HepG2 (cell line): ENCODE results near the gene TPD52L2. TPM values are rescaled to one million over a fixed set of nuclear protein-coding genes. Genes with fewer than 3 reads are reported as not detected.

Source experiments
- CREM ChIP-seq, 2 experiments: sonication (generic) in 1 of 2; formaldehyde crosslinking in 1 of 2; IDR thresholded peaks; 2 replicates each; pipeline versions ENCODE4 v1.4.0 to v1.6.1; 2016 to 2020; ENCODE audit warnings: antibody characterized with exemption in 1 of 2, mild to moderate bottlenecking in 1 of 2, missing genetic modification reagents in 1 of 2
- FOSL2 ChIP-seq: sonication (generic); formaldehyde crosslinking; IDR thresholded peaks from 2 replicates; pipeline ENCODE4 v1.4.0; 2020; ENCODE audit warnings: missing genetic modification reagents
- SOX5 ChIP-seq: IDR thresholded peaks from 2 replicates; pipeline ENCODE4 v1.6.1; 2016; ENCODE audit warnings: borderline replicate concordance
- TBX2 ChIP-seq: sonication (generic); formaldehyde crosslinking; IDR thresholded peaks from 2 replicates; pipeline ENCODE4 v1.5.0; 2020; ENCODE audit warnings: missing genetic modification reagents, mild to moderate bottlenecking, borderline replicate concordance
- ZMAT3 ChIP-seq: sonication (generic); formaldehyde crosslinking; conservative IDR thresholded peaks from 2 replicates; pipeline ENCODE4 v1.7.0; 2021; ENCODE audit warnings: missing genetic modification reagents
- ZNF761 ChIP-seq: sonication (generic); formaldehyde crosslinking; conservative IDR thresholded peaks from 2 replicates; pipeline ENCODE4 v1.4.0; 2020; ENCODE audit warnings: mild to moderate bottlenecking, missing genetic modification reagents
- ZNF781 ChIP-seq: sonication (generic); formaldehyde crosslinking; IDR thresholded peaks from 2 replicates; pipeline ENCODE4 v1.5.1; 2020; ENCODE audit warnings: borderline replicate concordance, mild to moderate bottlenecking, missing genetic modification reagents; ENCODE audit errors: not compliant biosample characterization
- polyA plus RNA-seq, 8 experiments: library from polyadenylated mRNA; depleted of rRNA in 3 of 8; stranded (reverse) in 7 of 8; unstranded in 1 of 8; fragments of >200 nt; fragmentation: Illumina TruSeq in 4 of 8; extraction: Trizol in 4 of 8; gene quantifications; 2 replicates each; pipeline versions ENCODE4 v1.2.1 to v1.2.3, GENCODE V29; 2011 to 2016; ENCODE audit warnings: low read depth in 4 of 8, missing spikeins in 1 of 8, mixed read lengths in 1 of 8; ENCODE audit not compliant: insufficient read depth in 1 of 8
- total RNA-seq, 5 experiments: library from RNA; depleted of rRNA; stranded (reverse); fragments of >200 nt; fragmentation: Illumina TruSeq; extraction: Trizol; gene quantifications; 2 replicates each; pipeline ENCODE4 v1.2.3, GENCODE V29; 2016; ENCODE audit warnings: low read depth in 1 of 5
- TF ChIP-seq, protein P1 (sequence below): sonication (generic); formaldehyde crosslinking; IDR thresholded peaks from 2 replicates; pipeline ENCODE4 v1.9.0; 2021; ENCODE audit warnings: missing genetic modification reagents, borderline replicate concordance
- TF ChIP-seq, protein P2 (sequence below): sonication (generic); formaldehyde crosslinking; IDR thresholded peaks from 2 replicates; pipeline ENCODE4 v1.5.0; 2020; ENCODE audit warnings: mild to moderate bottlenecking, missing genetic modification reagents
- TF ChIP-seq, protein P3 (sequence below): sonication (generic); formaldehyde crosslinking; IDR thresholded peaks from 2 replicates; pipeline ENCODE4 v1.4.0; 2020; ENCODE audit warnings: mild to moderate bottlenecking, missing genetic modification reagents

The TPD52L2 gene
- total and polyA plus RNA-seq, 2 of the 13 experiments (the other 11 are each of a cell fraction or from before 2014, with no cell fraction given), result 156 to 184 TPM

DNA sequence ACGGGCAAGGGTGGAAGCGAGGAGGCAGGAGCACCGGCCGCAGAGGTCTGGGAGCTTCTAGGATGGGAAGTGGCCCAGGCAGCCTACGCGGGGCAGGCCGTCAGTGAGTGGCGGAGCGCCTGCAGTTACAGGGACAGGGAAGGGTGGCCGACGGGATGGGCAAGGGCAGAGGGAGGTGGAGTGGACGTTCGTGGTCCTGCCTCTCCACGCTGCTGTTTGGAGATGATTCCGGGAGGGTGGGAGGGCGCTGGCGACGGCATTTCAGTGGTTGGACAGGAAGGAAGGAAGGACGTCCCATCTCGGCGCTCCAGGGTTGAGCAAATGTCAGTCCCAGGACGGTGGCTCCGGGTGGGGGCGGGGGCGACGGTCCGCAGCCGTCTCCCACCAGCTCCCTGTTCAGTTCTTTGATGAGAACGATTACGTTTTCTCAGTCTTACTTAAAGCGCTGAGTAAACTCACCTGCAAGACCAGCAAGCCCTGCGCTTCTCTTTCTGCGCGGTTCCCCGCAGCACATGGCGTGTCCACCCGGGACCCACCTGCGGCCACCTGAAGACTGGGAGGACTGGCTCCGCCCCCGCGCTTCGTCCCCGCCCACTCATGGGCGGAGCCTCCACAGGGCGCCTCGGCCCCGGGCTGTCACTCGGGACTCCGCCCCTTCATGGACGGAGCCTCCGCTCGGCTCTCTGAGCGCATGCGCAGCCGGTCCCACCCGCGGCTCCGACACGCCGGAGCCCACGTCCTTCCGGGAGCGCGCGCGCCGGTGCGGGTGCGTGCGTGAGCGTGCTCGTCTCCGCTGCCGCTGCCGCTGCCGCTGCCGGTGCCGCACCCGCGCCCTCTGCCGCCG is 29.5 kb downstream of the TPD52L2 start, which contains the start of gene DNAJC5 (continued):
- TF ChIP-seq TBX2 (peak; percentile 80), SOX5 (CRISPR knock-in tag) (0 out of 2 replicates have a peak, but pooled peaks have one; percentile 34), ZMAT3 (CRISPR knock-in tag) (peak; percentile 54; the same call in 1 of the 2 replicates), ZNF761 (CRISPR knock-in tag) (peak; percentile 59; the same call in 1 of the 2 replicates), FOSL2 (CRISPR knock-in tag) (peak; percentile 6; the same call in 1 of the 2 replicates), ZNF781 (CRISPR knock-in tag) (peak; percentile 56), CREM (IDR thresholded peaks at IDR 0.05) (0 out of 2 replicates have a peak, but pooled peaks have one; percentile 32), CREM (CRISPR knock-in tag; IDR thresholded peaks at IDR 0.05) (no peak)
- TF ChIP-seq, protein P1, sequence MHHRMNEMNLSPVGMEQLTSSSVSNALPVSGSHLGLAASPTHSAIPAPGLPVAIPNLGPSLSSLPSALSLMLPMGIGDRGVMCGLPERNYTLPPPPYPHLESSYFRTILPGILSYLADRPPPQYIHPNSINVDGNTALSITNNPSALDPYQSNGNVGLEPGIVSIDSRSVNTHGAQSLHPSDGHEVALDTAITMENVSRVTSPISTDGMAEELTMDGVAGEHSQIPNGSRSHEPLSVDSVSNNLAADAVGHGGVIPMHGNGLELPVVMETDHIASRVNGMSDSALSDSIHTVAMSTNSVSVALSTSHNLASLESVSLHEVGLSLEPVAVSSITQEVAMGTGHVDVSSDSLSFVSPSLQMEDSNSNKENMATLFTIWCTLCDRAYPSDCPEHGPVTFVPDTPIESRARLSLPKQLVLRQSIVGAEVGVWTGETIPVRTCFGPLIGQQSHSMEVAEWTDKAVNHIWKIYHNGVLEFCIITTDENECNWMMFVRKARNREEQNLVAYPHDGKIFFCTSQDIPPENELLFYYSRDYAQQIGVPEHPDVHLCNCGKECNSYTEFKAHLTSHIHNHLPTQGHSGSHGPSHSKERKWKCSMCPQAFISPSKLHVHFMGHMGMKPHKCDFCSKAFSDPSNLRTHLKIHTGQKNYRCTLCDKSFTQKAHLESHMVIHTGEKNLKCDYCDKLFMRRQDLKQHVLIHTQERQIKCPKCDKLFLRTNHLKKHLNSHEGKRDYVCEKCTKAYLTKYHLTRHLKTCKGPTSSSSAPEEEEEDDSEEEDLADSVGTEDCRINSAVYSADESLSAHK, result peak; percentile 86; the same call in 1 of the 2 replicates
- TF ChIP-seq, protein P2, sequence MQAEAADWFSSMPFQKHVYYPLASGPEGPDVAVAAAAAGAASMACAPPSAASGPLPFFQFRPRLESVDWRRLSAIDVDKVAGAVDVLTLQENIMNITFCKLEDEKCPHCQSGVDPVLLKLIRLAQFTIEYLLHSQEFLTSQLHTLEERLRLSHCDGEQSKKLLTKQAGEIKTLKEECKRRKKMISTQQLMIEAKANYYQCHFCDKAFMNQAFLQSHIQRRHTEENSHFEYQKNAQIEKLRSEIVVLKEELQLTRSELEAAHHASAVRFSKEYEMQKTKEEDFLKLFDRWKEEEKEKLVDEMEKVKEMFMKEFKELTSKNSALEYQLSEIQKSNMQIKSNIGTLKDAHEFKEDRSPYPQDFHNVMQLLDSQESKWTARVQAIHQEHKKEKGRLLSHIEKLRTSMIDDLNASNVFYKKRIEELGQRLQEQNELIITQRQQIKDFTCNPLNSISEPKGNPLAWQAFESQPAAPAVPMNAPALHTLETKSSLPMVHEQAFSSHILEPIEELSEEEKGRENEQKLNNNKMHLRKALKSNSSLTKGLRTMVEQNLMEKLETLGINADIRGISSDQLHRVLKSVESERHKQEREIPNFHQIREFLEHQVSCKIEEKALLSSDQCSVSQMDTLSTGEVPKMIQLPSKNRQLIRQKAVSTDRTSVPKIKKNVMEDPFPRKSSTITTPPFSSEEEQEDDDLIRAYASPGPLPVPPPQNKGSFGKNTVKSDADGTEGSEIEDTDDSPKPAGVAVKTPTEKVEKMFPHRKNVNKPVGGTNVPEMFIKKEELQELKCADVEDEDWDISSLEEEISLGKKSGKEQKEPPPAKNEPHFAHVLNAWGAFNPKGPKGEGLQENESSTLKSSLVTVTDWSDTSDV (CRISPR knock-in tag), result peak; percentile 96
- TF ChIP-seq, protein P3, sequence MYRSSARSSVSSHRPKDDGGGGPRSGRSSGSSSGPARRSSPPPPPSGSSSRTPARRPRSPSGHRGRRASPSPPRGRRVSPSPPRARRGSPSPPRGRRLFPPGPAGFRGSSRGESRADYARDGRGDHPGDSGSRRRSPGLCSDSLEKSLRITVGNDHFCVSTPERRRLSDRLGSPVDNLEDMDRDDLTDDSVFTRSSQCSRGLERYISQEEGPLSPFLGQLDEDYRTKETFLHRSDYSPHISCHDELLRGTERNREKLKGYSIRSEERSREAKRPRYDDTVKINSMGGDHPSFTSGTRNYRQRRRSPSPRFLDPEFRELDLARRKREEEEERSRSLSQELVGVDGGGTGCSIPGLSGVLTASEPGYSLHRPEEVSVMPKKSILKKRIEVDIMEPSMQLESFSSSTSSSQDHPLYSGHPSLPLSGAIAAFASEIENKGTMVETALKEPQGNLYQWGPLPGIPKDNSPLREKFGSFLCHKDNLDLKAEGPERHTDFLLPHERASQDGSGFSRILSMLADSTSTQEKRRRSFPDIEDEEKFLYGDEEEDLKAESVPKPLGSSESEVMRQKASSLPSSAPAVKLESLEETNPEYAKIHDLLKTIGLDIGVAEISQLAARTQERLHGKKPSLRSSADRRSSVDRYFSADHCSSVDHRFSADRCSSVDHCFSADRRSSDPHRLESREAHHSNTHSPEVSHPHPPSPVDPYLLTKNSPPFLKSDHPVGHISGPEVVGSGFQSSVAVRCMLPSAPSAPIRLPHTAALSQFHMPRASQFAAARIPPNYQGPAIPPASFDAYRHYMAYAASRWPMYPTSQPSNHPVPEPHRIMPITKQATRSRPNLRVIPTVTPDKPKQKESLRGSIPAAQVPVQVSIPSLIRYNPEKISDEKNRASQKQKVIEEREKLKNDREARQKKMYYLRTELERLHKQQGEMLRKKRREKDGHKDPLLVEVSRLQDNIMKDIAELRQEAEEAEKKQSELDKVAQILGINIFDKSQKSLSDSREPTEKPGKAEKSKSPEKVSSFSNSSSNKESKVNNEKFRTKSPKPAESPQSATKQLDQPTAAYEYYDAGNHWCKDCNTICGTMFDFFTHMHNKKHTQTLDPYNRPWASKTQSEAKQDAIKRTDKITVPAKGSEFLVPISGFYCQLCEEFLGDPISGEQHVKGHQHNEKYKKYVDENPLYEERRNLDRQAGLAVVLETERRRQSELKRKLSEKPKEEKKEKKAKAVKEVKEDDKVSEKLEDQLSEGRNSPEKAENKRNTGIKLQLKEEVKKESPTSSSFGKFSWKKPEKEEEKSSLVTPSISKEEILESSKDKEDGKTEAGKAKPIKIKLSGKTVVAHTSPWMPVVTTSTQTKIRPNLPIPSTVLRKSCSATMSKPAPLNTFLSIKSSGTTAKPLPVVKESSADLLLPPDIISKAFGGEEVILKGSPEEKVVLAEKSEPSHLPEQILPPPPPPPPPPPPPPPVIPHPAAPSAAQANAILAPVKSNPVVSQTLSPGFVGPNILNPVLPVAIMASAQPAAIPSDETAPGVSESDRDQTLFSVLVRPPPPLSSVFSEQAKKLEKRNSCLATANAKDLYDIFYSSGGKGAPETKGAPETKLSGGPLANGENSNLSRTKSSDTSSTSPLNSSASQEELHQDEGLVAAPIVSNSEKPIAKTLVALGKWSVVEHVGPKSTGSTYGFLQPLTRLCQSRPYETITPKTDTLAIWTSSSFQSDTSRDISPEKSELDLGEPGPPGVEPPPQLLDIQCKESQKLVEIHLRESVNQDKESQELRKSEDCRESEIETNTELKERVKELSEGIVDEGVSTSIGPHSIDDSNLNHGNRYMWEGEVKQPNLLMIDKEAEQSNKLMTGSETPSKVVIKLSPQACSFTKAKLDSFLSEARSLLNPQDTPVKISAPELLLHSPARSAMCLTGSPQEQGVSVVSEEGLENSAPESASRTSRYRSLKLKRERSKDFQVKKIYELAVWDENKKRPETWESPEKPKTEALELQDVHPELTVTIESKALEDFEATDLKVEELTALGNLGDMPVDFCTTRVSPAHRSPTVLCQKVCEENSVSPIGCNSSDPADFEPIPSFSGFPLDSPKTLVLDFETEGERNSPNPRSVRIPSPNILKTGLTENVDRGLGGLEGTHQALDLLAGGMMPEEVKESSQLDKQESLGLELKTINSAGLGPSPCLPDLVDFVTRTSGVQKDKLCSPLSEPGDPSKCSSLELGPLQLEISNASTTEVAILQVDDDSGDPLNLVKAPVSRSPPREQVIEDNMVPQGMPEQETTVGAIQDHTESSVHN, result peak; percentile 88; the same call in 1 of the 2 replicates
